ENCODE measurements around the gene IKZF5. TPM values are rescaled to one million over a fixed set of nuclear protein-coding genes. Genes with fewer than 3 reads are reported as not detected.

Gene IKZF5, protein sequence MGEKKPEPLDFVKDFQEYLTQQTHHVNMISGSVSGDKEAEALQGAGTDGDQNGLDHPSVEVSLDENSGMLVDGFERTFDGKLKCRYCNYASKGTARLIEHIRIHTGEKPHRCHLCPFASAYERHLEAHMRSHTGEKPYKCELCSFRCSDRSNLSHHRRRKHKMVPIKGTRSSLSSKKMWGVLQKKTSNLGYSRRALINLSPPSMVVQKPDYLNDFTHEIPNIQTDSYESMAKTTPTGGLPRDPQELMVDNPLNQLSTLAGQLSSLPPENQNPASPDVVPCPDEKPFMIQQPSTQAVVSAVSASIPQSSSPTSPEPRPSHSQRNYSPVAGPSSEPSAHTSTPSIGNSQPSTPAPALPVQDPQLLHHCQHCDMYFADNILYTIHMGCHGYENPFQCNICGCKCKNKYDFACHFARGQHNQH
- 24.9 TPM for total RNA-seq

DNA sequence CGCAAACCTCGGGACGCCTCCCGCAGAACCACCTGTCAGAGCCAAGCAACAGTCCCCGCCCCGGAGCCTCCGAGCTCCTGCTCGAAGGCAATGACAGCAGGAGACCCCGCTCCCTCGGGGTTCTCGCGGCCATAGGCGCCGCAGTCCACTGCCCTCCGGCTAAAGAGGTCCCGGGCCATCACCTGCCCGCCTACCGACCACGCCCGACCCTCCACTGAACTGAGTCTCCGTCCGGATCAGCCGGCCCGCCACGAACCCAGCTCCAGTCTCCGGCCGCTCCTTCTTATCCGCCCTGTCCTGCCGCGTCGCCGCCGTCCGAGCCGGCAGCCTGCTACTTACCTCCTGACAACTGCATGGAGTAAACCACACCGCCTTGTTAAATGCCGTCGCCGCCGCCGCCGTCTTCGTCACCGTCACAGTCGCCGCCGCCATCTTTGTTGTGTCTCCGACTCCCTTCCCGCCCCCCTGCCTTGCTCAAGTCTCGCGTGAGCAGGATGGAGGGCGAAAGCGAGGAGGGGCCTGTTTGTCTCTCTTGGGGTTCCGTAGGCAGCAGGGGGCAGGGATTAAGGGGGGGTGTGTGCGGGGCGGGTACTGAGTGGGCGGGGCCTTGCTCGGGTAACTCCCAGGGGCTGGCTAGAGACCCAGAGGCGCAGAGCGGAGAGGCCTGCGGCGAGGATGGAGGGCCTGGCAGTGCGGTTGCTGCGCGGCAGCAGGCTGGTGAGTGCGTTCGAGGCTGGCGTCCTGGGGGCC, at the start of gene IKZF5, which contains the start of gene ACADSB:
IKZF5 (minus strand) TSS at position 441 of the 750 bp plus-strand sequence. CDS start 10,170 bp downstream, outside the sequence.
ACADSB (plus strand) TSS at position 652 of the 750 bp plus-strand sequence; CDS start at position 676, 24 bp downstream.
- intact Hi-C loops (cut with DNase I) = no loop called here
- peak; percentile 97 for DNase-seq (ENCODE audit: low spot score)
- ATAC-seq = peak; percentile 99

DNA sequence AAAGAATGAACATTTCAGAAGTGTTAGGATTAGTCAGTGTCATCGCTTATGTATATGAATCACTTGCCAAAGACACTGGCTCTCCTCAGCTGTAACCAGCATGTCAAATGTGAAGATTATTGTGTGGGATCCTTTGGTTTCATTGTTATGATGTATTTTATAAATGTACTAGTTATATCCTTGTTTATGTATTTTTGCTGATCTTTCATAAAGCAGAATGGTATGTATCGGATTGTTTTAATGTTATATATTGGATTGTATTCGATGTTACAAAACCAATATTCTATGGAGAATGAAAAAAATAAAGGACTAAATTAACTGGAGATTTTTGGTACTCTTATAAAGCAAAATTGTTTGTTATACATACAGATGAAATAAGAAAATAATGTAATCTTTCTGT, 49.4 kb upstream of the IKZF5 start:
- DNase-seq (ENCODE audit: low spot score) (no peak), ATAC-seq (no peak)
- intact Hi-C loops (cut with DNase I) = no loop called here

DNA sequence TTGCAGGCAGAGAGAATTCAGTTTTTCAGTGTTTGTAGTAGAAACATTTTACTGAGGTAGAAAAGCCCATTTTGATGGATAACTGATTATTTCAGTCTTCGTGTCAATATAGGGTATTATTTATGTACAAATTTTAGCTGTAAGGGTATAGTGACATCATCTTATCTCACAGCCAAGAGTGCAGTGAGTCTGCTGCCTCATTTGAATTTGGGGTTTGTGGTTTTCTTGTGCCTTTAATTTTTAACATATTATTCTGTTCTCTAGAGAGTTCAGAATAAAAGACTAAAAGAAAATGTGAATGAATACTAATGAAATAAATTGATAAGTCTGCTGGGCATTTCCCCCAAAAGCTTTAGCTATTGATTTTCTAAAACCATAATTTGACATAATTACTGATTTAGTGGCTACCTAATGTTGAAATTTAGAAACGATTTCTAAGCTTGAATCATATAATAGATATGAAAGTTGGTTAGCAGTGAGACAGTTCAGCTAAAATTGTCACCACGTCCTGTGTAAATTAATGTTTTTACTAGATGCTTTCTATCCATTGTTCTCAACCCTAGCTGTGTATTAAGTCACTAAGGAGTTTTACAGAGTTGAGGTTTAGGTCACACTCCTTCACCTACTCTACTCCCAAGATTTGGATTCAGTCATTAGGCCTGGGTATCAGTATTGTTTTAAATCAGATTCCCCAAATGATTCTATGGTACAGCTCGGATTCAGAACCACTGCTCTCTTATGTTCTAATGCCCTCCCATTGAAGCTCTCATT, 37.6 kb upstream of the IKZF5 start:
- ATAC-seq (no peak), DNase-seq (ENCODE audit: low spot score) (no peak)
- intact Hi-C loops (cut with DNase I) = loop anchor here (10.0 kb wide), 1 partner anchor 519 kb away; no protein-coding TSS in a partner anchor

DNA sequence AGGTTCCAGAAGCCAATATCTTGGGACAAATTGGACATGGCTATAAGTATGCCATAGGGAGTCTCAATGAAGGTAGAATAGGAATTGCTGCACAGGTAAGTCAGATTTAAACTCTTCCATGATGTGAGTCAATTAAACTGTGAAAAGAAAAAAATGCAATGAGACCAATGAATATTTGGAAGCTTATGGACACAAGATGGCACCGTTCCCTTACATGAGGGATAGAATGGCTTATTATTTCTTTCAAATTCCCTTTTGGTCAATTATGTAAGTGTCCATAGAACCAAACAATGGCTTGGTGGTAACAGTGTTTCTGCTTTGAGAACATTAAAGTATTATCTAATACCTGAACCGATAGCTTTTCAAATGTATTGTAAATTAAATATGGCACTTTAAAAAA, 35.8 kb upstream of the IKZF5 start:
- ATAC-seq = no peak
- intact Hi-C loops (cut with DNase I) = loop anchor here (10.0 kb wide), 1 partner anchor 520 kb away; no protein-coding TSS in a partner anchor
- DNase-seq (ENCODE audit: low spot score) = no peak

DNA sequence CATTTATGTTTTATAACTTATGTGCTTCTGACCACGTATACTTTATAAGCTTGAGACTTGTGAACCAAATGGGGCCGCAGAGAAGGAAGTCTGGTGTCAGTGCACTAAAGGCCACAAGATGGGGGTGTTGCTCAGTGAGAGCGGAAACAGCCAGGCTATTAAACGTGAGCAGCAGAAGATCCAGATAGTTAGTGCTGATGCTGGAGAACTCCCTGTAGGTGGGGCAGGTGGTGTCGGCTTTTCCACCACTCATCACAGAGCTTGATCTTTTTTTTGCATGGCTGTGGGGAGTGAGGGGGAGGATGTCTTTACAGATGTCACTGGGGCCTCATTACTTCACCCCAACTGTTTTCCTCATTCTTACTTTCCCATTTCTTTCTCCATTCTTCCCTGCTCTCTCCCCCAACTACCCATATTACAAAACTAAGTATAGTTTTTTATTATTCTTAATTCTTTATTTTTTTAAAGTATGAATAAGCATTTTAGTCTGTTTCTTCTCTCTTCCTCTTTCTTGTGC, 34.9 kb upstream of the IKZF5 start:
- DNase-seq (ENCODE audit: low spot score) = no peak
- intact Hi-C loops (cut with DNase I) = loop anchor here (10.0 kb wide), 1 partner anchor 521 kb away; no protein-coding TSS in a partner anchor
- no peak for ATAC-seq

DNA sequence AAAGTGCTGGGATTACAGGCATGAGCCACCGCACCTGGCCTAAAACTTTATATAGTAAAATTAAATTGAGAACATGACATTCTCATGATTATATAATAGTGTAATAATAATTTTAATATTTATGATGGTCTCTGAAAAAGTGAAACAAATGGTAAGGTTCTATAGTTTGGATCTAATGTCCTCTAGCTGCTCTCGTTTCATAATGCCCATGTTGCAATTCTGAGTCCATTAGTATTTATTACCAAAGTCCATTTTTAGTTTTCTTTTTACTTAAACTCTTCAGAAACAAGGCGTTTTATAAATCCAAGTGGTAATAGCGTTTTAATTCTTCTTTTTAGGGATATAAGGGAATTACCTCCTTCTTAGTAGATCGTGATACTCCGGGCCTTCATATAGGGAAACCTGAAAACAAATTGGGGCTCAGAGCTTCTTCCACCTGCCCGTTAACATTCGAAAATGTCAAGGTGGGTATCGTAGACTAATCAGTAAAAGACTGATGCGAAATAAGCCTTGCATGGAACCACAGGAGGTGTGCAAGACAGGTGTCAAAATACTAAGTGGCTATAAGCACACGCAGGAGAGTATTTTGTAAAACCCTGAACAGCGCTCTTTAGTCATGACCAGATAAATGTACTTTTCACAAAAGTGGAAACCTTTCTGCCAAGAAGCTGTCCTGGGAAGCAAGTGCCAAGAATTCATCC, 34.3 kb upstream of the IKZF5 start:
- DNase-seq (ENCODE audit: low spot score) (no peak), ATAC-seq (no peak)
- intact Hi-C loops (cut with DNase I) = loop anchor here (10.0 kb wide), 1 partner anchor 522 kb away; no protein-coding TSS in a partner anchor

DNA sequence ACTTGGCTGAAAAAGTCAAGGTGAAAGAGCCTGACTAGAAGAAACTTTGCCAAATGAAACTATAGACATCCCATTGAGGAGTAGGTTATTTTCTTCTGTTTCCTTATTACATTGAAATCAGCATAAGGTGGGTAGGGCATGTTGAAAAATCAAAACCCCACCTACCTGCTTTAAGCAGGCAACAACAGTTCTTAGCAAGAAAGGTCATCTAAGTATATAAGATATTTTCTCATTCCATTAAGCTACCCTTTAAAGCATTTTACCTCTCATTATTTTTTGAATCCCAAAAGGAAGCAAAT, 31.0 kb upstream of the IKZF5 start:
- no peak for DNase-seq (ENCODE audit: low spot score)
- intact Hi-C loops (cut with DNase I) = no loop called here
- ATAC-seq = no peak

DNA sequence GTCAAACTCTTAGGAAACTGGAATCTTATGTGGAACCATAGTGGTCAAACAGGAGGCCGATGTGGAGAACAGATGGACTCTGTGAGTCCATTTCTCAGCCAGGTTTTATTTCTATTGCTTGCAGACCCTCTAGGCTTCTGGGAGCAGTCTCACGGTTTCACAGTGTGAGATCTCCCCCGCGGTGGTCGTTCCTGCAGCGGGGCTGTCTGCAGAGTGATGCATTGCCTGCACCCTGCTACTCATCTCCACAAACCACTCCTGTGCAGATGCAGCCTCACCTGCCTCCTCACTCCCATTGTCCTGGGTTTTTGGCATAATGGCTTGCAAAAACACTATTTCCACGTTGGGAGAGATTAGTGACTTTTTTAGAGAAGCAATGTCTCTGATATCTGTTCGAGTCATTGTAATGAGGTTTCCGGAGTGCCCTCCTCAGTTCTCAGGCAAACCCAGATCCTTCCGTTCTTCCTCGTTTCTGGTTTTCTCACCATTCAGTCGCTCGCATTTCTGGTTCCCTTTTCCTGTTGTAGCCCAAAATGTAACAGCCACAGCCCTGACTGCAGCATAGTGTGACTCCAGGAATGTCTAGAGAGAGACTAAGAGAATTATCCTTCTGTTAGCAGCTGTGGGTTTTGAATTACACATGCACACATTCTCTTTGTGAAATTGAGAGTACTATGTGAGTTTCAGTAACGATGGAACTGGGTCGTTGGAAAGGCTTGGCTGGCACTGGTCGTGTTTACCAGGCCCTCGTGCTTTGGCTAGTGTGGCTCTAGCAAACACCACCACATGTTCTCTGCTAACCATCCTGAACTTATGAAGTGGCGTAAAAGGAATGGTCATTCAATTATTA, 30.4 kb upstream of the IKZF5 start:
- ATAC-seq = no peak
- no peak for DNase-seq (ENCODE audit: low spot score)
- intact Hi-C loops (cut with DNase I) = no loop called here

DNA sequence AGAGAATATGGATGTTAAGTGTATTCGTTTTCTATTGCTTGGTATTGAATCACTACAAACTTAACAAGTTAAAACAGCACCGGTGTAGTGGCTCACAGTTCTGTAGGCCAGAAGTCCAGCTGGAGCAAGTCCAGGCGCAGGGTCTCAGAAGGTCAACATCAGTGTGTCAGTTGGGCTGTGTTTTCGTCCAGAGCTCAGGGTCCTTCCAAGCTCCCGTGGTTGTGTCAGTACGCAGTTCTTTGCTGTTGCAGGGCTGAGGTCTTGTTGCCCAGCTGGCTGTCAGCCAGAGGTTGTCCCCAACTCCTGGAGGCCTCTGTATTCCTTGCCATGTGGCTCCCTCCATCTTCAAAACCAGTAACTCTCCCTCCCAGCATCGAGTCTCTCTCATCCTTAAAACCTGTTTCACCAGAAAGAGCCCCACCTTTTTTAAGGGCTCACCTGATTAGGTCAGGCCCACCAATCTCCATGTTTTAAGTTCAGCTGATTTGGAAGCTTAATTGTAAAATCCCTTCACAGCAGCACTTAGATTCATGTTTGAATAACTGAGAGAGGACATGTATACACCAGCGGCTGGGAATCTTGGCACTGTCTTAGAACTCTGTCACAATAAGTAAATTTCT, 27.0 kb upstream of the IKZF5 start:
- intact Hi-C loops (cut with DNase I) = no loop called here
- ATAC-seq = no peak
- DNase-seq (ENCODE audit: low spot score) = no peak

DNA sequence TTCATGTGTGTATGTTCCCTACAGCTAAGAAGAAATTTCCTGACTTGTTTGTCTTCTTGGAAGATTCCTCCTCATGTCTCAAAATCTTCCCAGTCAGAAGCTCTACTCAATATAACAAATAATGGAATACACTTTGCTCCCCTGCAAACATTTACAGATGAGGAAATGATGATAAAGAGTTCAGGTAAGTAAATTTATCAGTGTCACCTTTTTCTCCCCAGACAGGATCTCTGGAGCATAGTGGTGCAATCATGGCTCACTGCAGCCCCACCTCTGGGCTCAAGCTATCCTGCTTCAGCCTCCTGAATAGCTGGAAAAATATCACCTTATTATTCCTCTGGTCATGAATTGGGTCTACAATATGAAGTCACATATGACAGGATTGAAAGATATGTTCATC, 25.7 kb upstream of the IKZF5 start:
- DNase-seq (ENCODE audit: low spot score) = no peak
- ATAC-seq = no peak
- intact Hi-C loops (cut with DNase I) = no loop called here

DNA sequence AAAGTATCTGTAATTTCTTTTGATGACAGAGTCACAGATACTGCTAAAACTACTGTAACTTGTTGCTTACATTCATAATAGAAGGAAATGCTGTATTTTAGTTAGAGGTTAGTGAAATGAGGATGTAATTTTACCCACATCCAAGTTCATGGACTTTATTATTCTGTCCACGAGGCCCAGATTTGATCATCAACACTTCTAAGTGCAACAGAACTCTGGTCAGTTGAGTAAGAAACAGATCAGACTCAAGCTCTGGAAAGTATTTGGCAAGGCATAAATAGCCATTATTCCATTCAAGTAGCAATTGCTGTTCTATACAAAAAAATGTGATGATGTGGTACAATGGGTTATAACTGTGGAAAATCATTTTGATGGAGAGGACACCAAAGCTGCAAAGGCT, 22.5 kb upstream of the IKZF5 start:
- intact Hi-C loops (cut with DNase I) = no loop called here
- no peak for ATAC-seq
- no peak for DNase-seq (ENCODE audit: low spot score)

DNA sequence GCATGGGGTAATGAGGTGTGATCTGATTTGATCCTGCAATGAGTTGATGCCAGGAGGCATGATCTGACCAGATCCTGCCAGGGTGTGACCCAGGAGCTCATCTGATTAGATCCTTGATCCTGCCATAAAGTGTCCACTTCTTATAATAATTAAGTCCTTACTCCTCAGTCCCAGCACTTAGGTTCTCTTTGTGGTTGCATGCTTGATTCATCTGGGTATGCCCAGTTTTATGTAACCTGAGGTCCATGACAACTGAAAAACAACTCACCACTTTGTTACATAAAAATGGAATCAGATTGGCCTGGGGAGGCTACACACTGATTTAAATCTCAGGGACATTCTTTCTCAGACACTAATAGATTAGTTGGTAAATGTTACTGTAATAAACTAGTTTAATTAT, 19.3 kb upstream of the IKZF5 start:
- intact Hi-C loops (cut with DNase I) = no loop called here
- ATAC-seq (no peak), DNase-seq (ENCODE audit: low spot score) (no peak)

DNA sequence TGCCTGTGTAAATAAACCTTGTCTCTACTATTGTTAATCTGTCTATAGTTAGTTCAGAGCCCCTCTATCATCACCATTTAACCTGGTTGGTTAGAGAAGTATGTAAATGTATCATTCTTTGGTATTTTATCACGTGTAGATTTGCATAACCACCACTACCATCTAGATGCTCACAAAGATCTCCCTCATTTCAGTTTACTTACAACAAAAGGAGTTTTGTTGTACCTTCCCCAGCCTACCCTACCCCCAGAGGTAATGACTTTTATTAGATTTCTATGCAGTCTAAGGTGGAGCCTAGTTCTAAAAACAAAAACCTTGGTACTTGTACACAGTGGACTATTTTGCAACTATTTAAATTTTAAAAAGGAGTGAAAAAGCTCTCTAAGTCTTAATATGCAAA, 17.7 kb upstream of the IKZF5 start:
- intact Hi-C loops (cut with DNase I) = no loop called here
- no peak for ATAC-seq
- DNase-seq (ENCODE audit: low spot score) = no peak

DNA sequence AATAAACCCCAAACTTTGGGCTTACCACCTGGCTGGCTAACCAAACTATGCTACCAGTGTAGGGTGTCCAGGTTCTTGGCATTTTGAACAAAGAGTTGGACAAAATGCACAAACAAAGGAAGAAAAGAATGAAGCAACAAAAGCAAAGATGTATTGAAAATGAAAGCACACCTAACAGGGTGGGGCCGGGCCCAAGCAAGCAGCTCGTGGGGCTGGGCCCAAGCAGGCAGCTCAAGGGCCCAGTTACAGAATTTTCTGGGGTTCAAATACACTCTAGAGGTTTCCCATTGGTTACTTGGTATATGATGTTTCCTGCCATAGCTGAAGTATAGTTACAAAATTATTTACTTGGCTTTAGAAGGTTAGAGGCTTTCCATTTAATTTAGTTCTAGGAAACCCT, 15.9 kb upstream of the IKZF5 start:
- intact Hi-C loops (cut with DNase I) = no loop called here
- no peak for DNase-seq (ENCODE audit: low spot score)
- ATAC-seq = no peak

DNA sequence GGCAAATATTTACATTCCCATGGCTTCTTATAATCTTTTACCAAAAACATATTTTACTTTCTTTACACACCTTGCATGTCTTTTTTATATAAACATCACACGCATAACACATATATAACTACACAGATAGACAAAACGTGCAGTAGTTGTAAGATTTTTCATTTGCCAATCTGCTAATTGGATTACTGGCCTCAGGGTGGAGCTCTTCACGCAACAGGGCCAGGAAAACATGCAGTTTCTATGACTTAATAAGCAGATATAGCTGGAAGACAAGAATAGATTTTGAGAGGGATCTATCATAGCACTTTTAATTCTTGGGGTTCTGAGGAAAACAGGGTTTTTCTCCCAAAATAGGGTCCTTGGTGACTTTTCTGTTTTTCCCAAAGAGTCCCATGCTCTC, 12.9 kb upstream of the IKZF5 start:
- DNase-seq (ENCODE audit: low spot score) (no peak), ATAC-seq (no peak)
- intact Hi-C loops (cut with DNase I) = no loop called here

DNA sequence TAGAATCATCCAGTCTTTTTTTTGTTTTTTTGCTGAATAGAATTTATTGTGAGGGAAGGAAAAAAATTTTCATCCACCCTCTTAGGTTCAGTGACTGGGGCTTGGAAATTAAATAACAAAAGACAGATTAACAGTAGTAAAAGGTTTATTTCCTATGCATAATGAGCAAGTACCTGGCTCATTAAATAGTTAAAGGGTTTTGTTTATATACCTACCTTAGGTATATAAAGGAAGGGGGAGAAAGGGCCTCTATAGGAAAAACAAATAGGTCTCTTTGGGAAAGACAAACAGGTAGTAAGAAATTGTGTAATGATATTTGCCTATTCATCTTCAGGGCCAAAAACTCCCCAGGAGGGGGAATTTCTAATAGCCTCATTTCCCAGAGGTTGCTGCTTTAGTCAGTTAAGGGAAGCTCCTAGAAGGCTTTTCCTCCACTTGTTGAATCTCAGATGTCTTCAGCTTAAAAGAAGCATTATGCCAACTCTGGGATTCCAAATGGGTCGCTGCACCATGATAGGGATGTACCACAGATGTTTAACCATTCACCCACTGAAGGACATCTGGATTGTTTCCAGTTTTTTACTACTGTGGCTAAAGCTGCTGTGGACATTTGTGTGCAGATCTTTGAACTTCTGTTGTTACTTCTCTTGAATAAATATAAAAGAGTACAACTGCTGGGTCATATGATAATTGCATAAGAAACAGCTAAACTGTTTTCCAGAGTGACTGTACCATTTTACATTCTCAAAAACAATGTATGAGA, 11.5 kb upstream of the IKZF5 start:
- ATAC-seq (no peak), DNase-seq (ENCODE audit: low spot score) (no peak)
- intact Hi-C loops (cut with DNase I) = no loop called here

DNA sequence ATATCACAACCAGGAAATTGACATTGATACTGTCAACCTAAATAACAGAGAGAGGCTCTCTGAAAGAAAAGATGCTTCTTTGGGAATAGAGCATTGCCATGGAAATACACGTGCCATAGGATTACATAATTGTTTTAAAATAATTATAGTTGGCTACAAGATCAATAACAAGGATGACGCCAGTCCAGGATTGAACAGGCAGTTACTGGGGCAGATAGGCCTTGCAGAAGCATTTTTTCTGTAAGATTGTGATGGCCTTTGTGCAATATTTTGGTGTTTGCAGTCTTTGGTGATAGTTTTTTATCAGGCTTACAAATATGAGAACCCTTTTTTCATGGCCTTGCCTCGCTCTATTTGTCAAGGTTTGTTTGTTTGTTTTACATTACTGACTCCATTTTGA, 10.7 kb upstream of the IKZF5 start:
- intact Hi-C loops (cut with DNase I) = no loop called here
- DNase-seq (ENCODE audit: low spot score) = no peak
- no peak for ATAC-seq
